ENCODE data around the gene GNAL. TPM values are rescaled to one million over a fixed set of nuclear protein-coding genes. Genes with fewer than 3 reads are reported as not detected.

GNAL gene
- total and polyA plus RNA-seq, 7 donors, result 0.90 to 30.8 (median 5.5) TPM

- no peak overlapping the region for H3K4me3 ChIP-seq
- ATAC-seq (no peak), DNase-seq (no peak)
- H3K36me3 ChIP-seq (ENCODE audit: insufficient read depth in 1 of 2, low read depth in 1 of 2), result no peaks in the 10 kb centered on the region
- intact Hi-C loops (cut with DNase I), result no loop called here
- no peaks in the 10 kb centered on the region for H3K4me1 ChIP-seq
- no peak overlapping the region for H3K27ac ChIP-seq
- H3K27me3 ChIP-seq (ENCODE audit: insufficient read depth in 3 of 3, low read length in 2 of 3), result no peaks in the 10 kb centered on the region
- TF ChIP-seq, protein P1, sequence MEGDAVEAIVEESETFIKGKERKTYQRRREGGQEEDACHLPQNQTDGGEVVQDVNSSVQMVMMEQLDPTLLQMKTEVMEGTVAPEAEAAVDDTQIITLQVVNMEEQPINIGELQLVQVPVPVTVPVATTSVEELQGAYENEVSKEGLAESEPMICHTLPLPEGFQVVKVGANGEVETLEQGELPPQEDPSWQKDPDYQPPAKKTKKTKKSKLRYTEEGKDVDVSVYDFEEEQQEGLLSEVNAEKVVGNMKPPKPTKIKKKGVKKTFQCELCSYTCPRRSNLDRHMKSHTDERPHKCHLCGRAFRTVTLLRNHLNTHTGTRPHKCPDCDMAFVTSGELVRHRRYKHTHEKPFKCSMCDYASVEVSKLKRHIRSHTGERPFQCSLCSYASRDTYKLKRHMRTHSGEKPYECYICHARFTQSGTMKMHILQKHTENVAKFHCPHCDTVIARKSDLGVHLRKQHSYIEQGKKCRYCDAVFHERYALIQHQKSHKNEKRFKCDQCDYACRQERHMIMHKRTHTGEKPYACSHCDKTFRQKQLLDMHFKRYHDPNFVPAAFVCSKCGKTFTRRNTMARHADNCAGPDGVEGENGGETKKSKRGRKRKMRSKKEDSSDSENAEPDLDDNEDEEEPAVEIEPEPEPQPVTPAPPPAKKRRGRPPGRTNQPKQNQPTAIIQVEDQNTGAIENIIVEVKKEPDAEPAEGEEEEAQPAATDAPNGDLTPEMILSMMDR (IDR thresholded peaks at IDR 0.05), result no peak
- H3K9me3 ChIP-seq, result no peaks in the 10 kb centered on the region
- WGBS, 3 donors, result 73% methylated on average over 6 of the region's 6 CpGs
Measured at GRCh38 chr18:11840493-11840892, 151.4 kb downstream of the GNAL start.

DNA sequence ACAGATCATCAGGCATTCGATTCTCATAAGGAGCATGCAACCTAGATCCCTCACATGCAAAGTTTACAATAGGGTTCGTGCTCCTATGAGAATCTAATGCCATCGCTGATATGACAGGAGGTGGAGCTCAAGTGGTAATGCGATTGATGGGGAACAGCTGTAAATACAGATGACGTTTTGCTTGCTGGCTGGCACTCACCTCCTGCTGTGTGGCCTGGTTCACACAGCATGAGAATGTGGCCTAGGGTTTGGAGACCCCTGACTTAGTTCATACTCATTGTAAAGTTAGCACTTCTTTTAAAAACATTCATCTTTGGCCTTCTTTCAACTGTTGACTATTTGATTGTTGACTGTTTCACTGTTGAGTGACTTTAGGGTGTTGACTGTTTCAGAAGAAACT lies 153.5 kb downstream of the GNAL start:
- Histone ChIP-seq H3K4me1 (no peaks in the 10 kb centered on the region), H3K9me3 (no peaks in the 10 kb centered on the region), H3K27ac (no peak overlapping the region), H3K36me3 (ENCODE audit: insufficient read depth in 1 of 2, low read depth in 1 of 2) (no peaks in the 10 kb centered on the region), H3K4me3 (no peak overlapping the region), H3K27me3 (ENCODE audit: insufficient read depth in 3 of 3, low read length in 2 of 3) (no peaks in the 10 kb centered on the region)
- WGBS, 3 donors, result 33 to 47% (median 33%) methylated on average over 5 of the region's 5 CpGs
- DNase-seq (no peak), ATAC-seq (peak in 3 of 4 donors; percentile 48 to 59 (median 53))
- TF ChIP-seq, protein P1 (IDR thresholded peaks at IDR 0.05), result no peak
- intact Hi-C loops (cut with DNase I), result no loop called here

DNA sequence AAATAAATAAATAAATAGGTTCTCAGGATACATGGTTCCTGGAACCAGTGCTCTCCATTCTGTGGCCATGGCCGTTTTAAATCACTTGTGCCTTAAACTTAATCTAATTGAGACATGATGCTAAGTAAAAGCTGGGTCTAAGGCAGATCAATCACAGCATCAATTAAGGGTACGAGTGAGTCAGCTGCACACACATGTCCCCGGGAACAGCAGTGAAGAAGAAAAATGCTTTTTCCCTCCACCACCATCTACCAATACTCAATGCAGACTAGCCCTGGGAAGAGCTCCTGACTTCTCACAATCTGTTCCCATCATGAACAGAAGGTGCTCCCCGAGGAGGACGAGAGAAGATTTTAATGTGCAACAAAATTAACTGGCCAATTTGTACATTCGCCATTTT lies 155.4 kb downstream of the GNAL start:
- intact Hi-C loops (cut with DNase I), result no loop called here
- 81 to 89% (median 87%) methylated on average over 6 of the region's 6 CpGs for WGBS, 3 donors
- TF ChIP-seq, protein P1 (IDR thresholded peaks at IDR 0.05), result no peak
- ATAC-seq (no peak), DNase-seq (no peak)
- Histone ChIP-seq H3K36me3 (ENCODE audit: insufficient read depth in 1 of 2, low read depth in 1 of 2) (no peaks in the 10 kb centered on the region), H3K4me1 (peaks cover 5% of the 10 kb centered on the region), H3K4me3 (no peak overlapping the region), H3K27ac (no peak overlapping the region), H3K9me3 (no peaks in the 10 kb centered on the region), H3K27me3 (ENCODE audit: insufficient read depth in 3 of 3, low read length in 2 of 3) (no peaks in the 10 kb centered on the region)

- Histone ChIP-seq H3K27ac (no peak overlapping the region), H3K9me3 (no peaks in the 10 kb centered on the region), H3K4me1 (peaks cover 8% of the 10 kb centered on the region), H3K36me3 (ENCODE audit: insufficient read depth in 1 of 2, low read depth in 1 of 2) (no peaks in the 10 kb centered on the region), H3K4me3 (no peak overlapping the region), H3K27me3 (ENCODE audit: insufficient read depth in 3 of 3, low read length in 2 of 3) (no peaks in the 10 kb centered on the region)
- no peak for ATAC-seq
- TF ChIP-seq, protein P1 (IDR thresholded peaks at IDR 0.05), result no peak
- DNase-seq, result no peak
- intact Hi-C loops (cut with DNase I), result loop anchor here in 1 of 2 donors (5.0 kb wide), 1 partner anchor 38 kb away; no protein-coding TSS in a partner anchor
- 86 to 92% (median 91%) methylated on average over 4 of the region's 4 CpGs for WGBS, 3 donors
Measured at GRCh38 chr18:11845654-11846053, 156.6 kb downstream of the GNAL start.

DNA sequence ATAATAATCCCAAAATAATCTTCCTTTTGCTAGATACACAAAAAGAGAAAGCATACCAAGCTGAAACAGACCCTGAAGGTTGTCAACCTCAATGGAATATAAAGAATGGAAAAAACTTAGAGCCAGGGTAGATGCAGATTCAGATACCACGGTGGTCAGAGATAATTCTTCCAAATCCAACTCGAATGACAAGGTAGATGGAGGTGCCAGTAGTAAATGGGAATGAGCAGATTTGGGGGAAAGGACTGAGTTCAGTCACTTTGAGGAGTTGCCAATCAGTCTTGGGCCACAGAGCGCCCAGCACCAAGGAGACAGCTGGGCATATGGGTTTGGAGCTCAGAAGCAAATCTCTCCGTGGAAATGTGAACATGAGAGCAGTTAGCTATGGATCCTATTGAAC lies 158.7 kb downstream of the GNAL start:
- ATAC-seq (no peak), DNase-seq (no peak)
- WGBS, 3 donors, result 58 to 73% (median 64%) methylated on average over 4 of the region's 4 CpGs
- intact Hi-C loops (cut with DNase I), result loop anchor here in 1 of 2 donors (5.0 kb wide), 1 partner anchor 41 kb away; no protein-coding TSS in a partner anchor
- Histone ChIP-seq H3K4me1 (peaks cover 8% of the 10 kb centered on the region), H3K9me3 (no peaks in the 10 kb centered on the region), H3K36me3 (ENCODE audit: insufficient read depth in 1 of 2, low read depth in 1 of 2) (no peaks in the 10 kb centered on the region), H3K27ac (no peak overlapping the region), H3K4me3 (no peak overlapping the region), H3K27me3 (ENCODE audit: insufficient read depth in 3 of 3, low read length in 2 of 3) (no peaks in the 10 kb centered on the region)
- TF ChIP-seq, protein P1 (IDR thresholded peaks at IDR 0.05), result no peak

Measured in psoas muscle (tissue), 8 donors.